HG02884 (cell line): ENCODE measurements around the gene TTC9B.
"Not testable (repeated sequence)": the region's sequence is repeated elsewhere in the genome, so short reads cannot be mapped to it uniquely, and the experiment has no call there.

ENCODE experiments used
- ATAC-seq: cut with Tn5 transposase; IDR thresholded peaks from one replicate; pipeline ENCODE4 v1.9.1; 2021; ENCODE audit warnings: mild to moderate bottlenecking, moderate library complexity; ENCODE audit not compliant: unreplicated experiment

Gene TTC9B

DNA sequence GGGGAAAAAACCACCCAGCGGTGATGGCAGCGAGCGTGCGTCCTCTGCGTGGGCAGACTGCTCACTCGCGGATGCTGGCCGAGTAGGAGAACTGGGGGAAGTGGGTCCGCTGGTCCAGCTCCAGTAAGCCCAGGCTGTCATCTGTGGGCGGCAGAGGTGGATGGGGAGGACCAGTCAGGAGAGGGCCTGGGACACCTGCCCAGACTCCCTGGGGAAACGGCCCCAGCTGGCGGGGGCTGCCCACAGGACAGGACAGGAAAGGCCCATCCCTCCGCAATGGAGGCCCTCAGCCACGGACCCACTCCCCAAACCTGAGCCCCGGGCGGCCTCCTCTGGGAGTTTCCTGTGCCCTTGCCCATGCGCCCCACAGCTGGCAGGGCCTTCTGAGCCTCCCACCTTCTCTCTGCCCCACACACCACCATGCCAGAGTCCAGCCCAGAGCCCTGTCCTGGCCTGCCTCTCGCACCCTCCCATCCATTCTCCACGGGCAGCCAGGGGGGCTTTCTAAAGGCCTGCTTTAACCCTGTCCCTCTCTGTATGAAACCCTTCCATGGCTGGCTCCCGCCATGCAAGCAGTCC lies 15.7 kb upstream of the TTC9B start:
- ATAC-seq, result no peak

DNA sequence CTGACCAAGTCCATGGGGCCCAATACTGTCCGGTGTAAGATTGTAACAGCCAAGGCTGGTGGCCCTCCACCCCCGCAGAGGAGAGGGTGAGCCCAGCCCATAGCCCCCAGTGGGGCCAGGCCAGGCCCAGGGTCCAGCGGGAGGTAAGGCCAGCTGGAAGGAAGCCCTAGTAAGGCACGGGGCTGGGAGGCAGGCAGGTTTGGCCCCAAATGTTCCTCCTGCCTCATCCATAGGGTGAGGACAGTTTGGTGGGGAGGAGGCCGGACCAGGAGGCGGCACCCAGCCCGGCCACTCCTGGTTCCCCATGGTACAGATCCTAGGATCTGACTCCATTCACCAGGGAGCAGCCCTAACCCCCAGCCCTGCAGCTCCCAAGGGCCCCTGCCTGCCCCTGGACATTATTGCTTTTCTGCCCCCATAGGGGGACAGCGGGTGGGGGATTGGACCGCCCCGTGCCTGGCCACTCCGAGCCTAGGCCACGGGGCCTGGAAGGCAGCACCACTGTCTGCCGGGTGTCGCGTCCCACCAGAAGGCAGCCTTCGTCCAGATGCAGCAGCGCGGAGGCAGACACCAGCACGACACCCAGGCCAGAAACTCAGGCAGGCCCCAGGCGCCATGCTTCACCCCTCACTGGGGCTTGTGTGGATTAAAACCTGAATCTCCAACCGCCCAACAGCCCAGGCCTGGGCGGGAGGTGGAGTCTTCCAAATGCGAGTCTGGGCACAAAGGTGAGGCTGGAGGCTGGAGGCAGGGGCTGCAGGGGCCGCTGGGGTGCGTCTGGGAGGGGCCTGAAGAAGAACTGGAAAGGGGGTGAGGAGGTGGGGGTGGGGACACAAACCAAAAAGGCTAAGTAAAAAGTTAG lies 15.0 kb upstream of the TTC9B start:
- ATAC-seq, result no peak

DNA sequence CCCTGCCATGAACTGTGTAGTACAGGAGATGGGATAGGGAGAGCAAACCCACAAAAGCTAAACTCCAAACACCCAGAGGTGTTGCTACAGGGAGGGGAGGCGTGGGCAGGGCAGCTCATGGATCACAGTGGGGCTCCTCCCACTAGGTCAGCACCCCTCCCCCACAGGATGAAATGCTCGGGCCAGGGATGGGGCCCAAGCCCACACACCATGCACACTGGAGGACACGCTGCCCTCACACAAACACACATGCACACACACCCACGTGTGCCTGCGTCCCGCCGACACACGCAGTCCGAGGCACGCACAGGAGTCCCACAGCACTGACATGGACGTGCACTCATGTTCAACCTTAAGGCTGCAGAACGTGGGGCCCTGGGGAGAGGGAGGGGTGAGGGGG lies 14.3 kb upstream of the TTC9B start:
- no peak for ATAC-seq

GRCh38 chr19:40231544-40232424 lies 13.6 kb upstream of the TTC9B start:
- ATAC-seq, result no peak

DNA sequence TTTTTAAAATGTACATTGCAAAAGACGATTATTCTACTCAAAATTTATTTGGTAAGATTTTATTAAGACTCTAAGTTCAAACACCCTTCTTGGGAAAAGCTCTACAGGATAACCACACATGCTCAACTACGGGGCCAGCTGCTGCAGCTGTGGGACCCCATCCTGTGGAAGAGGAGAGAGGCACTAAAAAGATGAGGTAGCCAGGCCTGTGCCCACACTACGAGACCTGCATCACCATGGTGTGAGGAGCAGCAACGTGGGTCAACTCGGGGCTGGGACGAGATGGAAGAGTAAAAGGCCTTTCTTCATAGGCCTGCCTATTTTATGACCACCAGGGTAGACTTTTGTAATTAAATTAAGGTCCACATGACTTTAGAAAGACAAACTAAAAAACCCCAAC lies 12.9 kb upstream of the TTC9B start:
- ATAC-seq, result no peak

- no peak for ATAC-seq
These were observed 11.8 kb upstream of the TTC9B start for GRCh38 chr19:40229926-40230417.

DNA sequence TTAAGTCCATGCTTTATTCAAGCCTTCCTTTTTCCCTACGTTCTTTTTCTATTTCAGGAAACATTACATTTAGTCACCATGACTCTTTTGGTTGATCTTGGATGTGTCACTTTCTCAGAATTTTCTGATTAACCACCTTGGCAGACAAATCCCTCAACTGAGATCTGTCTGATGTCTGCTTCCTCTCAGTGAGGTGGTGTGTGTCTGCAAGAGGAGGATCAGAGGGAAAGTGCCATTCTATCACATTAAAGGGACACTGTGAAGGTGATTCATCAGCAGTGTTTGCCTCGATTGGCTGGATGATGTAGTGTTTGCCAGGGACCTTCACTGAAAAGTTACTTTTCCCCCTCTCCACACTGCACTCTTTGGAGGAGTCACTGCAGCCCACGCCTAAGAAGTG lies 11.3 kb upstream of the TTC9B start:
- ATAC-seq, result no peak

DNA sequence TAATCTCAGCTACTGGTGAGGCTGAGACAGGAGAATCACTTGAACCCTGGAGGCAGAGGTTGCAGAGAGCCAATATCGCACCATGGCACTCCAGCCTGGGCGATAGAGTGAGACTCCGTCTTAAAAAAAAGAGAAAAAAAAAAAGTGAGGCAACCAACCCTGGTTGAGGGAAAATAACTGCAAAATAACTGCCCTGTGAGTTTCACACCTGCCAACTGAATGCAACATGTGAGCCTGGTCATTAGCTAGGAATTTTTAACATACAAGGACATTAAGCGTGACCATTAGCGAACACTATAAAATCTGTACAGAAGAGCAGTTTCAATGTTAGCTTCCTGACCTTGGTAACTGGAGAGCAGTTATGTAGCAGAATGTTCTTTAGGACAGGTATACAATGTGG lies 10.7 kb upstream of the TTC9B start:
- no peak for ATAC-seq

GRCh38 chr19:40228346-40228745 lies 10.2 kb upstream of the TTC9B start:
- ATAC-seq, result no peak

GRCh38 chr19:40225440-40226305 lies 7.5 kb upstream of the TTC9B start:
- no peak for ATAC-seq

DNA sequence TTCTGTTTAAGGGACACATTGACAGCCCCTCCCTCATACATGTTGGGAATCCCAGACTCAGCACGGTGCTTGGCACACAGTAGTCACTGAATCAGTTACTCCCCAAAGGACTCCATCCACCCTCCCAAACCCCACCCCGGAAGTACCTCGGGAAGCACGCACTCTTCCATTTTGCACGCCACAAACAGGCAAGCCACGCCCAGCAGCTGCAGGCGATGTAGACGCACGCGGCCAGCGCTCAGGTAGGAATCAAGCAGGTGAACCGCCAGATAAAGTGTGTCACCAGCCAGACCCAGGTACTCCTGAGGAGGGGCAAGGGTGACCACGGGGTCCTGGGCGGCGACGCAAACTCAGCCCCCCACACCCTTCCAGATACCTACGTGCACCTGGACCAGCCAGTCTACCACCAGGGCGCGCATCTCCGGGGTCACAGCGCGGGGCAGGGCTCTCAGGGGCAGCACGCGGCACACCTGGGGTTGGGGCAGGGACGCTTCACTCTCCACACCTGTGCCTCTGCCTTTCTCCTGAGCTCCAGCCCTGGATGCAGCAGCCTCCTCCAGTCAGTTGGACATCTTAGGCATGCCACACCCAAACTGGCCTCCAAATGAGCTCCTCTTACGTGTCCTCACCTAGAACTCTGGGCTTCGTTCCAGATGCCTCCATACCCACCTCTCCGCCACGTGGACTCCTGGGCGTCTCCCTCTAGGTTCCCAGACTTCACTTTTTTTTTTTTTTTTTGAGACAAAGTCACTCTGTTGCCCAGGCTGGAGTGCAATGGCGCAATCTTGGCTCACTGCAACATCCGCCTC lies 6.4 kb upstream of the TTC9B start:
- ATAC-seq, result no peak

DNA sequence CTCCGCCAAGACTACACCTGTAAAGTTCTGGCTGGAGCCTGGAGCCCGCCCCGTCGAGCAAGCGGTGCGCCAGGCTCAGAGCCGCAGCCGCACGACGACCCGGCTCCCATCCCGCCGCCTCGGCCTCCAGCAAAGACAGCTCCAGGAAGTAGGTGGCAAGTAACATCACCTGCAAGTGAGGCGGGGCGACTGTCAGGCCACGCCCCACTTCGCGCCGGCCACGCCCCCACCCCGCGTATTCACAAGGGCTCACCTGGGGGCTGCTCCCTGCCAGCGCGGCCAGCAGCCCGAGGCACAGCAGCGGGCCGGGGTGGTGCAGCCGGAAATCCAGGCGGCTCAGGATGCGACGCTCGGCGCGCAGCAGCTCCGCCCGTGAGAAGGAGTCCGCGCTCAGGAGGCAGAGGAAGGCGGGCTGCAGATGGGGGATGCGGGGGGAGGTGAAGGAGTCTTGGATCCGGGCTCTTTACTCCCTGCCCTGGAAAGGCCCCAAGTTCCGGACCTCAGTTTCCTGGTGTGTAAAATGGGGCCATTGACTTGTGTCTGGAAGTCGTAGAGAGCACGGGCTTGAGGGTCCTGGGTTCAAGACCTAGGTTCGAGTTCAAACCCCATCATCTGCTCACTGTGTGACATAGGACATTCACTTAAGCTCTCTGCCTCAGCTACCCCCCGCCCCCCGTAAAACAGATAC lies 5.1 kb upstream of the TTC9B start:
- ATAC-seq, result no peak

- no peak for ATAC-seq
These were observed 3.9 kb upstream of the TTC9B start for GRCh38 chr19:40221858-40222619.

GRCh38 chr19:40220674-40221073 lies 2.5 kb upstream of the TTC9B start:
- no peak for ATAC-seq

GRCh38 chr19:40219721-40220276 lies 1.6 kb upstream of the TTC9B start:
- no peak for ATAC-seq

- ATAC-seq, result not testable (repeated sequence)
These were observed 845 bp upstream of the TTC9B start for GRCh38 chr19:40219029-40219428.

DNA sequence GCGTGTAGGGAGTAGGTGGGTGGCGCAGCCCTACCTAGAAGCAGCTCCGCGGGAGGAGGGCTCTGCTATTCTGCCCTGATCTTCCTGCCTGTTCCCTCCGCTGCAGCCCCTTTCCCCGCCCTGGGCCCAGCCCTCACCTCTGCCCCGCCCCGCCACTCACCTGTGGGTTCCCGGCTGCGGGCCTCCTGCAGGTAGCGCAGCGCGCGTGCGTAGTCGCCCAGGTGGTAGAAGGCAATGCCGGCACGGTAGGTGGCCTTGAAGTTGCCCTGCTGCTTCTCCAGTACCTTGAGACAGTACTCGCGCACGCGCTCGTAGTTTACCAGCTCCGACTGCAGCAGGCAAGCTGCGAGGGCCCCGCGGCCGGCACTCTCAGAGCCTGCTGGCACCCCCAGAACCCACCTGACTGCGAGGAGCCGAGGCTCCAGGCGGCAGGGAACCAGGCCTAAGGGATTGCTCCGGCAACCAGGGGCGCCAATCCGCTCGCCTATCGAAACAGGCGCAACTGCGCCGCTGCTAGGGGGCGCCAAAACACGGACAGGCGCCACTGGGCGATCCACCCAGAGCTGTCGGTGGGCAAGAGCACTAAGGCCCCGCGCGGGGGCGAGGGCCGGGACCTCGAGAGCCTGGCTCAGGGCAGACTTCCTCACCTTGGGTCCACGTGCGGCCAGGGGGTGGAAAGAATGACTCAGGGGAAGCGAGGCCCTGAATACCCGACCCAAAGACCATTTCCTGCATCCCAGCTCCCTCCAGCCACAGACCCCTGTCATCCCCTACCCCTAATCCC lies 965 bp downstream of the TTC9B start:
- no peak for ATAC-seq

GRCh38 chr19:40216777-40217026 lies 1.5 kb downstream of the TTC9B start:
- no peak for ATAC-seq
